Smooth muscle cell (in vitro differentiated cells): Measurements from ENCODE around the gene NCAPG2. TPM values are rescaled to one million over a fixed set of nuclear protein-coding genes. Genes with fewer than 3 reads are reported as not detected.
A peak's percentile ranks its signal among the peaks of the same experiment; 100 is the strongest.

Experiments
- DNase-seq: peaks from one replicate; lab custom pipeline; 2025; ENCODE audit not compliant: unreplicated experiment; lab: John Stamatoyannopoulos, UW
- H2AFZ ChIP-seq: fragments of 200-600 bp; sonication (generic); 2 replicates; pipeline ENCODE4 v1.6.0; 2016; ENCODE audit warnings: antibody characterized with exemption, low read depth, mild to moderate bottlenecking
- H3F3A ChIP-seq: fragments of 200-600 bp; sonication (generic); 2 replicates; pipeline ENCODE4 v1.6.0; 2017; ENCODE audit warnings: antibody characterized with exemption, low read depth
- H3K27ac ChIP-seq: fragments of 200-600 bp; sonication (generic); 2 replicates; pipeline ENCODE4 v1.5.1; 2016; ENCODE audit warnings: low read depth, mild to moderate bottlenecking
- H3K27me3 ChIP-seq: fragments of 200-600 bp; sonication (generic); 2 replicates; pipeline ENCODE4 v1.6.1; 2016; ENCODE audit warnings: low read depth, mild to moderate bottlenecking
- H3K36me3 ChIP-seq: fragments of 200-600 bp; sonication (generic); 2 replicates; pipeline ENCODE4 v1.5.1; 2016; ENCODE audit warnings: low read depth
- H3K4me1 ChIP-seq: fragments of 200-600 bp; sonication (generic); 2 replicates; pipeline ENCODE4 v1.5.1; 2016; ENCODE audit warnings: low read depth
- H3K4me2 ChIP-seq: fragments of 200-600 bp; sonication (generic); 2 replicates; pipeline ENCODE4 v1.6.0; 2016; ENCODE audit warnings: mild to moderate bottlenecking
- H3K4me3 ChIP-seq: fragments of 200-600 bp; sonication (generic); 2 replicates; pipeline ENCODE4 v1.5.1; 2016; ENCODE audit warnings: mild to moderate bottlenecking
- H3K79me2 ChIP-seq: fragments of 200-600 bp; sonication (generic); 2 replicates; pipeline ENCODE4 v1.6.0; 2016; ENCODE audit warnings: low read depth, mild to moderate bottlenecking
- H3K9ac ChIP-seq: fragments of 200-600 bp; sonication (generic); 2 replicates; pipeline ENCODE4 v1.6.0; 2016; ENCODE audit warnings: low read depth
- H3K9me3 ChIP-seq: fragments of 200-600 bp; sonication (generic); replicated peaks from 2 replicates; pipeline ENCODE4 v1.5.1; 2016; ENCODE audit warnings: low read depth
- H4K20me1 ChIP-seq: fragments of 200-600 bp; sonication (generic); 2 replicates; pipeline ENCODE4 v1.6.0; 2016; ENCODE audit warnings: low read depth
- WGBS: methylation state at CpG from one replicate; pipeline ENCODE4 v1.1.7; 2016; ENCODE audit warnings: low lambda C conversion rate; 5-methylcytosine and 5-hydroxymethylcytosine counted together
- polyA plus RNA-seq: library from polyadenylated mRNA; unstranded; fragments of >200 nt; fragmentation: Nextera tagmentation; extraction: Ambion mirVana; gene quantifications from 2 replicates; pipeline ENCODE4 v1.2.1, GENCODE V29; 2016
- total RNA-seq: library from RNA; depleted of rRNA; stranded (reverse); fragments of >200 nt; gene quantifications from 2 replicates; pipeline ENCODE4 v1.2.3, GENCODE V29; 2014
- TF ChIP-seq, protein P1 (sequence below): fragments of 200-600 bp; sonication (generic); IDR thresholded peaks from 2 replicates; pipeline ENCODE4 v1.5.1; 2017; ENCODE audit warnings: borderline replicate concordance, mild to moderate bottlenecking, antibody characterized with exemption; ENCODE audit not compliant: insufficient read depth, poor library complexity, severe bottlenecking

Gene NCAPG2
- total and polyA plus RNA-seq, 2 experiments from 2014 or later = 9.9 to 12.5 TPM

DNA sequence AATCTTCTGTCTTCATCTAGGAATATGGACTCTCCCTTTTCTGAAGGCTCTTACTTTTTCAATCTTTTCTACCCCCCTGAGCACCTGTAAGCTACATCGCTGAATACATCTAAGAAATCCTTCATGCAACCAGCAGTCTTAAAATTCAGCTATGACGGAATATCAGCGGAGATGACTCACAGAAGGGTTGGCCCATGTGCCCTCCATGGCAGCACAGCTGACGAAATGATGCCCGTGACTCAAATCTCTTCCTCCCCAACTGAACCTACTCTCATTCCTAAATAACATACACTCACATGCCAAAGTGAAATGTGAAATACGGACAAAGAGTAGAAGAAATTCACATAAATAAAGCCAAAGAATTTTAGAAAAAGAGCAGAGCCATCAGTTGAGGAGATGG lies 30.3 kb upstream of the NCAPG2 start:
- Histone ChIP-seq H3K36me3 (no peaks in the 10 kb centered on the region), H3F3A (peaks cover 8% of the 10 kb centered on the region), H3K4me1 (no peaks in the 10 kb centered on the region), H3K9ac (peak overlapping the region; percentile 56), H3K27ac (peak overlapping the region; percentile 78), H4K20me1 (no peaks in the 10 kb centered on the region), H3K4me3 (no peak overlapping the region), H3K9me3 (no peaks in the 10 kb centered on the region), H3K79me2 (no peaks in the 10 kb centered on the region), H2AFZ (no peak overlapping the region), H3K27me3 (no peaks in the 10 kb centered on the region), H3K4me2 (no peak overlapping the region)
- WGBS = 74% methylated on average over 6 of the region's 6 CpGs
- TF ChIP-seq, protein P1, sequence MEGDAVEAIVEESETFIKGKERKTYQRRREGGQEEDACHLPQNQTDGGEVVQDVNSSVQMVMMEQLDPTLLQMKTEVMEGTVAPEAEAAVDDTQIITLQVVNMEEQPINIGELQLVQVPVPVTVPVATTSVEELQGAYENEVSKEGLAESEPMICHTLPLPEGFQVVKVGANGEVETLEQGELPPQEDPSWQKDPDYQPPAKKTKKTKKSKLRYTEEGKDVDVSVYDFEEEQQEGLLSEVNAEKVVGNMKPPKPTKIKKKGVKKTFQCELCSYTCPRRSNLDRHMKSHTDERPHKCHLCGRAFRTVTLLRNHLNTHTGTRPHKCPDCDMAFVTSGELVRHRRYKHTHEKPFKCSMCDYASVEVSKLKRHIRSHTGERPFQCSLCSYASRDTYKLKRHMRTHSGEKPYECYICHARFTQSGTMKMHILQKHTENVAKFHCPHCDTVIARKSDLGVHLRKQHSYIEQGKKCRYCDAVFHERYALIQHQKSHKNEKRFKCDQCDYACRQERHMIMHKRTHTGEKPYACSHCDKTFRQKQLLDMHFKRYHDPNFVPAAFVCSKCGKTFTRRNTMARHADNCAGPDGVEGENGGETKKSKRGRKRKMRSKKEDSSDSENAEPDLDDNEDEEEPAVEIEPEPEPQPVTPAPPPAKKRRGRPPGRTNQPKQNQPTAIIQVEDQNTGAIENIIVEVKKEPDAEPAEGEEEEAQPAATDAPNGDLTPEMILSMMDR = no peak
- DNase-seq = no peak

DNA sequence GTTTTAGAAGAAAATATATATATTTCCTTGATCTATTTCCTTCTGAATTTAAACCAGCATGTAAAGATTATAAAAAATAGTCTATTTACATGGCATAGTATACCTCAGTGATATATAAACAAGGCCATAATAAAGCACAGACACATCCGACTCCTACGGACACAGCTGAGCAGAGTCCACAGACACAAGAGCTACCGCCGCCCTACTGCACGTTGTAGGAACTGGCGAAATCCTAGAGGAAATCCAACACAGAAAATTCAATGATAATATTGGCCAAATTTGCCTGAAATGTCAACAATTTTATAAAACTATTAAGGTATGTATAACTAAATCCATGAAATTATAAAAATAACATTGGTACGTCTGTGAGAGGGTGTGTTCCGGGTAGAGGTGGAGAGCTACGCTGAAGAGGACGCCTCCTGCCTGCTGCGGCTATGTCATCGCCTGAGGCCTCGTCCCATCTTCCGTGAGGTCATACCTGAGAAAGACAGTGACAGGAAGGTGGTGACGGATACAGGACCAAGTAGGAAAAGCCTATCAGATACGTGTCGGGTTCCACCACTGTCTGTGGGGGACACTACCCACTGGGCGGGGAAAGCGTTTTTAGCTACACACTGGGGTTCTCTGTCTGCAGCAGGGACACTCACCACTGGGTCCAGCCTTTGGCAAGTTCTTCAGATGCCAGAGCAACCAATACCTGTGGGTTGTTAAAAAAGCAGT lies 29.3 kb upstream of the NCAPG2 start:
- no peaks in the 10 kb centered on the region for H3K27me3 ChIP-seq
- no peak overlapping the region for H3K4me2 ChIP-seq
- TF ChIP-seq, protein P1 = no peak
- H3K36me3 ChIP-seq = no peaks in the 10 kb centered on the region
- H3K4me3 ChIP-seq = no peak overlapping the region
- H4K20me1 ChIP-seq = no peaks in the 10 kb centered on the region
- H3K4me1 ChIP-seq = no peaks in the 10 kb centered on the region
- no peak for DNase-seq
- no peaks in the 10 kb centered on the region for H3K9me3 ChIP-seq
- no peak overlapping the region for H3K9ac ChIP-seq
- no peak overlapping the region for H3K27ac ChIP-seq
- no peak overlapping the region for H2AFZ ChIP-seq
- 98% methylated on average over 19 of the region's 19 CpGs for WGBS
- H3K79me2 ChIP-seq = no peaks in the 10 kb centered on the region
- peaks cover 8% of the 10 kb centered on the region for H3F3A ChIP-seq

DNA sequence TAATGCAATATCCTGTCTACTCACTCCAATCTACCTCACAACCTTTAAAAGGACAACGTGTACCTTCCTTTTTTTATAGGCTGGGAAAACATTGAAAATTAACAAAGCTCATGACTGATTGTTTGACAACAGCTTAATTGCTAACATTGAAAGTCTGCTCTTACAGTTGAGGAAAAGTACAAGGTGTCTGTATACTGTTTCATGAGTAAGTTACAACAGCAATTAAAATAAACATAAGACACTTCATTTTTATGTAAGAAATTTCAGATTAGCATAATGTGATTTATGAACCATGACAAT lies 28.6 kb upstream of the NCAPG2 start:
- no peak overlapping the region for H3K4me2 ChIP-seq
- H3K79me2 ChIP-seq = no peaks in the 10 kb centered on the region
- WGBS = 83% methylated on average over 1 of the region's 1 CpG
- H2AFZ ChIP-seq = no peak overlapping the region
- H4K20me1 ChIP-seq = no peaks in the 10 kb centered on the region
- H3K27me3 ChIP-seq = no peaks in the 10 kb centered on the region
- no peaks in the 10 kb centered on the region for H3K4me1 ChIP-seq
- peaks cover 8% of the 10 kb centered on the region for H3F3A ChIP-seq
- no peak overlapping the region for H3K9ac ChIP-seq
- no peak overlapping the region for H3K27ac ChIP-seq
- no peaks in the 10 kb centered on the region for H3K9me3 ChIP-seq
- no peak overlapping the region for H3K4me3 ChIP-seq
- TF ChIP-seq, protein P1 = no peak
- no peak for DNase-seq
- no peaks in the 10 kb centered on the region for H3K36me3 ChIP-seq
